Rectal smooth muscle tissue (tissue), 1 donor: ENCODE data around the gene PRAMEF10.
"Not testable (repeated sequence)": the region's sequence is repeated elsewhere in the genome, so short reads cannot be mapped to it uniquely, and the experiment has no call there.

Experiments used
- H3K27ac ChIP-seq: one replicate; pipeline ENCODE4 v1.7.0; 2013; ENCODE audit warnings: low read depth, low read length, inconsistent platforms
- H3K27me3 ChIP-seq: one replicate; pipeline ENCODE4 v1.7.0; 2013; ENCODE audit warnings: low read length; ENCODE audit not compliant: control insufficient read depth, insufficient read depth
- H3K36me3 ChIP-seq: one replicate; pipeline ENCODE4 v1.7.0; 2013; ENCODE audit warnings: low read length; ENCODE audit not compliant: control insufficient read depth, insufficient read depth
- H3K4me1 ChIP-seq: one replicate; pipeline ENCODE4 v1.7.0; 2013; ENCODE audit warnings: low read length; ENCODE audit not compliant: control insufficient read depth, insufficient read depth
- H3K4me3 ChIP-seq: one replicate; pipeline ENCODE4 v1.7.0; 2013; ENCODE audit warnings: low read length
- H3K9ac ChIP-seq: one replicate; pipeline ENCODE4 v1.7.0; 2013; ENCODE audit warnings: low read length

PRAMEF10 gene

GRCh38 chr1:12848620-12849019, 49.5 kb downstream of the PRAMEF10 start, which contains the start of gene HNRNPCL1:
Gene HNRNPCL1 (minus strand): TSS chr1:12848720. CDS start chr1:12848289, 431 bp downstream.
- not testable (repeated sequence) for H3K27ac ChIP-seq, H3K9ac ChIP-seq, H3K36me3 ChIP-seq, H3K4me1 ChIP-seq, H3K4me3 ChIP-seq, H3K27me3 ChIP-seq
